Left lung (tissue), 10 donors: ENCODE data around the gene RASD1. TPM values are rescaled to one million over a fixed set of nuclear protein-coding genes. Genes with fewer than 3 reads are reported as not detected.
"Not testable (repeated sequence)": the region's sequence is repeated elsewhere in the genome, so short reads cannot be mapped to it uniquely, and the experiment has no call there.

Experiments
- ATAC-seq: fragments of 200-7000 bp; cut with Tn5 transposase; one replicate; pipeline ENCODE4 v1.9.1; 2020; ENCODE audit warnings: moderate library complexity
- DNase-seq, 4 donors: peaks; one replicate each; pipeline ENCODE4 v3.0.0-alpha.2; 2013 to 2020
- H3K27ac ChIP-seq, 2 donors: fragments of 200-600 bp; sonication (generic) in 1 of 2; one replicate each; pipeline versions ENCODE4 v1.5.0 to v1.8.0; 2020 to 2021
- H3K27me3 ChIP-seq, 2 donors: fragments of 200-600 bp; sonication (generic) in 1 of 2; one replicate each; pipeline versions ENCODE4 v1.5.0 to v1.8.0; 2020 to 2021
- H3K36me3 ChIP-seq, 2 donors: fragments of 200-600 bp; sonication (generic) in 1 of 2; one replicate each; pipeline versions ENCODE4 v1.5.0 to v1.8.0; 2020 to 2021
- H3K4me1 ChIP-seq, 2 donors: fragments of 200-600 bp; one replicate each; pipeline ENCODE4 v1.8.0; 2021
- H3K4me3 ChIP-seq, 2 donors: fragments of 200-600 bp; sonication (generic) in 1 of 2; one replicate each; pipeline versions ENCODE4 v1.5.0 to v1.8.0; 2020 to 2021; ENCODE audit warnings: mild to moderate bottlenecking in 1 of 2
- H3K9me3 ChIP-seq, 2 donors: fragments of 200-600 bp; sonication (generic) in 1 of 2; one replicate each; pipeline versions ENCODE4 v1.5.0 to v1.8.0; 2020 to 2021
- CTCF ChIP-seq, 2 donors: fragments of 200-600 bp; sonication (generic) in 1 of 2; IDR thresholded peaks; one replicate each; pipeline versions ENCODE4 v1.5.0 to v1.8.0; 2021; ENCODE audit warnings: antibody characterized with exemption in 2 of 2
- intact Hi-C, 2 donors: fragments of 100-400 bp; cut with DNase I; formaldehyde crosslinking; loops; one replicate each; pipeline versions ENCODE4 v1.11.2 to v1.14.2; 2022
- polyA plus RNA-seq, 6 donors: library from polyadenylated mRNA; unstranded; fragments of 120-200 nt; gene quantifications; one replicate each; pipeline ENCODE4 v1.2.1, GENCODE V29; 2013; ENCODE audit not compliant: insufficient read length in 6 of 6
- total RNA-seq, 2 donors: library from RNA; stranded (reverse); fragmentation: NEBNext Ultra II Directional; extraction: Animal tissue kit (Norgen Biotek cat#: 25700); gene quantifications; one replicate each; pipeline ENCODE4 v1.2.1, GENCODE V29; 2021
- donor health status: DM: no; HTN: yes; CAD: no.
- donor health status: DM: no; HTN: no; CAD: no.

RASD1 gene
- total and polyA plus RNA-seq, 8 donors: 1.4 to 14.2 (median 2.7) TPM

- Histone ChIP-seq H3K9me3 (no peaks in the 10 kb centered on the region), H3K27me3 (no peaks in the 10 kb centered on the region), H3K4me3 (no peak overlapping the region), H3K36me3 (peaks cover 0 to 58% of the 10 kb centered on the region in 2 donors), H3K4me1 (peaks cover 0 to 9% of the 10 kb centered on the region in 2 donors), H3K27ac (no peak overlapping the region)
- no peak for DNase-seq
- TF ChIP-seq CTCF (IDR thresholded peaks at IDR 0.05): no peak
- ATAC-seq: no peak
- intact Hi-C loops: no loop called here
Observed at GRCh38 chr17:17487998-17488397, 8.2 kb downstream of the RASD1 start.

- H3K27ac ChIP-seq, ATAC-seq, intact Hi-C loops, DNase-seq, H3K9me3 ChIP-seq, H3K4me3 ChIP-seq, H3K27me3 ChIP-seq: not testable (repeated sequence)
- H3K36me3 ChIP-seq: peaks cover 0 to 43% of the 10 kb centered on the region in 2 donors
- H3K4me1 ChIP-seq: peaks cover 0 to 18% of the 10 kb centered on the region in 2 donors
Observed at GRCh38 chr17:17486416-17486815, 9.8 kb downstream of the RASD1 start.

- ATAC-seq (no peak), DNase-seq (no peak)
- Histone ChIP-seq H3K4me1 (peaks cover 0 to 27% of the 10 kb centered on the region in 2 donors), H3K9me3 (no peaks in the 10 kb centered on the region), H3K27me3 (no peaks in the 10 kb centered on the region), H3K36me3 (peaks cover 0 to 37% of the 10 kb centered on the region in 2 donors), H3K27ac (no peak overlapping the region), H3K4me3 (no peak overlapping the region)
- TF ChIP-seq CTCF (IDR thresholded peaks at IDR 0.05): no peak
- intact Hi-C loops: no loop called here
Observed at GRCh38 chr17:17485420-17485819, 10.8 kb downstream of the RASD1 start.

- ATAC-seq (no peak), DNase-seq (no peak)
- peaks cover 0 to 33% of the 10 kb centered on the region in 2 donors for H3K4me1 ChIP-seq
- peaks cover 0 to 37% of the 10 kb centered on the region in 2 donors for H3K36me3 ChIP-seq
- no peak overlapping the region for H3K27ac ChIP-seq
- no peak overlapping the region for H3K4me3 ChIP-seq
- H3K9me3 ChIP-seq: no peaks in the 10 kb centered on the region
- H3K27me3 ChIP-seq: no peaks in the 10 kb centered on the region
- TF ChIP-seq CTCF (IDR thresholded peaks at IDR 0.05): no peak
- intact Hi-C loops: no loop called here
Observed at GRCh38 chr17:17484451-17484899, 11.7 kb downstream of the RASD1 start.

GRCh38 chr17:17481860-17482259 is 14.3 kb downstream of the RASD1 start:
- Histone ChIP-seq H3K27ac (no peak overlapping the region), H3K4me3 (no peak overlapping the region), H3K9me3 (no peaks in the 10 kb centered on the region), H3K36me3 (peaks cover 0 to 14% of the 10 kb centered on the region in 2 donors), H3K27me3 (no peaks in the 10 kb centered on the region), H3K4me1 (peaks cover 9 to 55% of the 10 kb centered on the region in 2 donors)
- intact Hi-C loops: no loop called here
- ATAC-seq: no peak
- no peak for TF ChIP-seq CTCF (IDR thresholded peaks at IDR 0.05)
- DNase-seq: no peak

GRCh38 chr17:17480593-17481148 is 15.5 kb downstream of the RASD1 start:
- no peaks in the 10 kb centered on the region for H3K27me3 ChIP-seq
- H3K9me3 ChIP-seq: no peaks in the 10 kb centered on the region
- H3K27ac ChIP-seq: no peak overlapping the region
- DNase-seq (no peak), ATAC-seq (no peak)
- no peak for TF ChIP-seq CTCF (IDR thresholded peaks at IDR 0.05)
- H3K4me1 ChIP-seq: peaks cover 9 to 55% of the 10 kb centered on the region in 2 donors
- peaks cover 0 to 4% of the 10 kb centered on the region in 2 donors for H3K36me3 ChIP-seq
- intact Hi-C loops: no loop called here
- H3K4me3 ChIP-seq: no peak overlapping the region
